RCC 7860 (cell line): ENCODE measurements around the gene PYGB.
A peak's percentile ranks its signal among the peaks of the same experiment; 100 is the strongest.

ENCODE experiments used
- DNase-seq: peaks from one replicate; pipeline ENCODE4 v3.0.0-alpha.2; 2015; ENCODE audit warnings: low spot score
- FAIRE-seq: peaks from 2 replicates; lab custom pipeline; 2012; peaks lifted over from hg19 to GRCh38; lab: Jason Lieb, UNC

Gene PYGB

DNA sequence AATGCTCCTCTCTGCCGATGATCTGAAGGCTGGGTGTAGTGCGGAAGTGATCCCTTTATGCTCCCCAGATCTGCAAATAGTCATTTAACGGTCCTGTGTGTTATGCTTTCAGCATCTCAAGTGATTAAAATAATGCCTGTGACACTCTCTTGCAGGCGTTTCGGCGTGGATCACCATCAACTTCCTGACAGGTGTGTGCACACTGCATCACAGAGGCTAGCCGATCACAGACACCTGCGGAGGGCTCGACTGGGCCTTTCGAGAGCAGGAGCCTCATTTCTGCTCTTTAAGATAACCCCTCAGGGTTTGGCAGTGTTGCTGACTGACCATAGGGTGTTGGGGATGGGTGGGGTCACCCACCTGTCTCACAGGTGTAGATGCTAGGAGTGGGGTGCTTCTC, 32.4 kb upstream of the PYGB start:
- DNase-seq (no peak), FAIRE-seq (no peak)

DNA sequence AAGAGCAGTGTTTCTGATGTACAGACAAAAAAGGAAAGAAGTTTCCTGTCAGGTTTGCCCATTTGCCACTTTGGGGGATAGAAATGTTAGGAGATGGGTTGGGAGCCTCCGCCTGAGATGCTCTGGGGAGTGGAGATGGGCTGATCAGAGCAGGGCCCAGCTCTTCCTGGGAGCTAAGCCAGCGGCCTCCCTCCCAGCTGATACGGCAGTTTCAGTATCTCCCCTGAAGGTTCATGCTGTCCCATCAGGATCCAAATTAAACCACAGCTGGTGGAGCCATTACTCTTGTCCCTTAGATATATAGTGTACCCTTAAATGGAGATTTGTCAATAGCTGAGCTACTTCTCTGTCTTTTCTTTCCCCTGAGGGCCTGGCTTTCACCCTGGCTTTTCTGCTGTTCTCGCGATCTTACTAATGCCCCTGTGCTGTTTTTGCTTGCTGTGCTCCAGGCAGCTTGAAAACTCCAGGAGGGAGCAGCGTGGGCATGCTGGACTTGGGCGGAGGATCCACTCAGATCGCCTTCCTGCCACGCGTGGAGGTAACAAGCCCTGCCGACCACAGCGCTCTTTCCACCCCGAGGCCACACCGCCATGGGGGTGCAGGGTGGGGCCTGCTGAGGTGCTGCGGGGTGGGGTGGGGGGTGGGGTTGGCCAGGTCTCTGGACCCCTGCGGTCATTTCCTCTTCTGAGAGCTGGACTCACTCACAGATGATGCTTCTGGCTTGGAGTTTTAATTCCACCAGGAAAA, 31.5 kb upstream of the PYGB start:
- DNase-seq (no peak), FAIRE-seq (no peak)

DNA sequence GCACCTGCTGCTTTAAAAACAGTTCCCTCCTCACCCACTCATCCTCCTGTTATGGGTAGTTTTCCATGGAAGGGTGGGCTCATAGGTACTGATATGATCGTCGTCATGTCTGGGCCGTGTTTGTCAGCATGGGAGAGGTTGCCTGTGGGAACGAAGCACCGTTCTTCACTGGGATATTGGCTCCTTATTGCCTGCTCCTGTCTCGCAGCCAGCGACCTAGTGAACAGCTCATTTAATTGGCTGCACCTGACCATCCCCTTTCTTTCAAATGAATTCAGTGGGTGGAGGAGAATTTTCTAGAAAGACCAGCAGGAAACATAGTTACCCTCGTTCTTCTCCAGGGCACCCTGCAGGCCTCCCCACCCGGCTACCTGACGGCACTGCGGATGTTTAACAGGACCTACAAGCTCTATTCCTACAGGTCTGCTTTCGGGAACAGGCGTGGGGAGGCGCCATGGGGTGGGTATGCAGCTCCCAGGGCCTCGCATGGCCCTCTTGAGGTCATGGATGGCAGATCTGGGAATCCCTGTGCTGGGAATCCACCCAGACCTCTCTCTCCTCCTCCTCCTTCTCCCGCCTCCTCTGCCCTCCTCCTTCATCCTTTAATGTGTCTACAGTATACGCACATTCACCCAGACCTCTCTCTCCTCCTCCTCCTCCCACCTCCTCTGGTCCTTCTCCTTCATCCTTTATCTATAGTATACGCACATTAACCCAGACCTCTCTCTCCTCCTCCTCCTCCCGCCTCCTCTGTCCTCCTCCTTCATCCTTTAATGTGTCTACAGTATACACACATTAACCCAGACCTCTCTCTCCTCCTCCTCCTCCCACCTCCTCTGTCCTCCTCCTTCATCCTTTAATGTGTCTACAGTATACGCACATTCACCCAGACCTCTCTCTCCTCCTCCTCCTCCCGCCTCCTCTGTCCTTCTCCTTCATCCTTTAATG, 30.4 kb upstream of the PYGB start:
- DNase-seq (no peak), FAIRE-seq (no peak)

DNA sequence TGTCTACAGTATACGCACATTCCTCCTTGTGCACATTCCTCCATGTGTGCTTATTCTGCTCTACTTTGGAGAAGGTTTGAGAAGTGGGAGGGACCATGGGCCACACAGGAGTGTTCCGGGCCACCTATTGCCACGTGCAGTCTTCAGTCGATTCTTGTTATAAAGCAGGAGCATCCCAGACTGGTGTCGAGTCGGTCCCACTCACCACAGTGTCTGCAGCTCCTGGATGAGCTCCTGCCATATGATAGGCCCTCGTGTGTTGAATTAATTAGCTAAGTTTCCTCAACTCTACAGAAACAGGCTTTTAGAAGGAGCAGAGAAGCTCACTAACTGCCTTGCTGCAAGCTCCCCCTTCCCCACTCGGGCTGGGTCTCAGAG, 29.8 kb upstream of the PYGB start:
- DNase-seq: no peak
- FAIRE-seq: no peak

DNA sequence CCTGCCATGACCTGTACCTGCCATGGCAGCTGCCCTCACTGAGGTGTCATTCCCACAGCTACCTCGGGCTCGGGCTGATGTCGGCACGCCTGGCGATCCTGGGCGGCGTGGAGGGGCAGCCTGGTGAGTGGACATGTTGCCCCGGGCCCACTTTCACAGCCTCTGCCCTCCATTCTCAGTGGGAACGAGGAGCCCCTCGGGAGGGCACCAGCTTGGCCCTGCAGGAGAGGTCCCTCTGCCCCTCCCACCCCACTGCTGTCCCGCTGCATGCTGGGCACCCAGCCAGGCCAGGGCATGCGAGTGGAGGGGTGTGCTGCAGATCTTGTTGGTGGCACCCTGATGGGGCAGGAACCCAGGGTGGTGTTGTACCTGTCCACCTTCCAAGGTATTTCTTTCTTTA, 29.4 kb upstream of the PYGB start:
- no peak for FAIRE-seq

DNA sequence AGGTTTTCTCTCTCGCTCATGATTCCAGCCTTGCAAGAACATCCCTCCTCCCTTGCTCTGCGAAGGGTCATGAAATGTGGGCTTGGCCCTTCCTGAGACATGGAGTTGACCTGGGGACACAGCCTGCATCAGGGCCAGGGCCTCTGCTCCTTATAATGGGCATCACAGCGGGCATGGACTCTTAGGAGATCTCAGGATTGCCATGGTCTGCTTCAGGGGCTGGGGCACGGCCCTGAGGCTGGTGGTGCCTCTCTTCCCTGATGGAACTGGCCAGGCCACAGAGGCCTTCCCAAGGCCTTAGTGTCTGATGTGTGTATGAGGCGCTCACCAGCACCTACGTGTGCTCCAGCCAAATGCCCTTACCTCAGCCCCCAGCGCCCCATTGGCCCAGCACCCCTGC, 28.5 kb upstream of the PYGB start:
- no peak for FAIRE-seq
- no peak for DNase-seq

More for the DNA sequence above, 29.4 kb upstream of the PYGB start:
- no peak for DNase-seq

DNA sequence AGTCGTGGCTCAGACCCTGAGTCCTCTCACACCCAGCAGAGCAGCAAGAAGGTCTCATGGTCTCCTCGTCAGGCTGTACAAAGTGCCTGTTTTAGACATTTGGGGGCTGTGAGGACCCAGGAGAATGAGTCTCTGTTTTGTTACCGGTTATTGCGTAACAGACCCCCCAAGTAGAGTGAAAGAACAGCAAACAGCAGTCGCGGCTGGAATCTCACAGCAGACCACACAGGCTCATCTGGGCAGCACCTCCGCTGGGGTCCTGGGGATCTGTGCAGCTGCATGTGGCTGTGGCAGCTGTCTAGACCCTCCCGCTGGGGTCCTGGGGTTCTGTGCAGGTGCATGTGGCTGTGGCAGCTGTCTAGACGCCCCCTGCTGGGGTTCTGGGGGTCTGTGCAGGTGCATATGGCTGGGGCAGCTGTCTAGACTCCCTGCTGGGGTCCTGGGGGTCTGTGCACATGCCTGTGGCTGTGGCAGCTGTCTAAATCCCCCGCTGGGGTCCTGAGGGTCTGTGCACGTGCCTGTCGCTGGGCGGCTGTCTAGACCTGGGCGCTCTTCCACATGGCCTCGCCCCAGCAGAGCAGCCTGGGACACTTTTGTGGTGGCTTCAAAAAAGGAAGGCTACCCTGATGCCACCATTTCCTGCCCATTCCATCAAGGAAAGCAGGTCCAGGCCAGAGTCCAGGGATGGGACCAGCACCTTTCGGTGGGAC, 27.7 kb upstream of the PYGB start:
- no peak for FAIRE-seq
- no peak for DNase-seq

DNA sequence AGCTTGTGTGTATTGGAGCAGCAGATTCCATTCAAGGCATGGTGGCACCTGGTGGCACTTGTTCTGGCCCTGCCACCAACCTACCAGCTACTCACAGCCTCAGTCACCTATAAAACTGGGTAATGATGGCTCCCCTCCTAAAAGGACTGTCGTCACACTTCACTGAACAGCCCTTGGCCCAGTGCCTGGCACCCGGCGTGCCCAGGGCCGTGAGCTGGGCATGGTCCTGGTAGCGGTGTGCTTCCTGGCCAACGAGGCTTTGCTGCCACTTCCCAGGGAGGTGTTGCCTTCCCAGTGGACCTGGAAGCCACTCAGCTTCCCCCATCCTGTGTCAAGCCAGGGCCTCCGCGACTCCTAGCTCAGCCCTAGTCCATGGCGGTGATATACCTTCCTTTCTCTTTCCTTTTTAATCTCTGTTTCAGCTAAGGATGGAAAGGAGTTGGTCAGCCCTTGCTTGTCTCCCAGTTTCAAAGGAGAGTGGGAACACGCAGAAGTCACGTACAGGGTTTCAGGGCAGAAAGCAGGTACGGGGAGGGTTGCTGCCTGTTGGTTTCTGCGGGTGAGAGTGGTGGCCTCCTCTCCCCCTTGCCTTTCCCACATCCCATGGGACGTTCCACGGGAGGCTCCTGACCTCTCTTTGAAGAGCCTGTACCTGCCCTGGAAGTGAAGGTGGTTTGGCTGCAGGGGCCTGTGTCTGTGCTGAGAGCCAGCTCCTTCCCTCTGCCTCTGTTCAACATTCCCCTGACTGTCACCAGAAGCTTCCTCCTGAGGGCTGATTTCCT, 26.9 kb upstream of the PYGB start:
- DNase-seq (peak; percentile 33), FAIRE-seq (no peak)

DNA sequence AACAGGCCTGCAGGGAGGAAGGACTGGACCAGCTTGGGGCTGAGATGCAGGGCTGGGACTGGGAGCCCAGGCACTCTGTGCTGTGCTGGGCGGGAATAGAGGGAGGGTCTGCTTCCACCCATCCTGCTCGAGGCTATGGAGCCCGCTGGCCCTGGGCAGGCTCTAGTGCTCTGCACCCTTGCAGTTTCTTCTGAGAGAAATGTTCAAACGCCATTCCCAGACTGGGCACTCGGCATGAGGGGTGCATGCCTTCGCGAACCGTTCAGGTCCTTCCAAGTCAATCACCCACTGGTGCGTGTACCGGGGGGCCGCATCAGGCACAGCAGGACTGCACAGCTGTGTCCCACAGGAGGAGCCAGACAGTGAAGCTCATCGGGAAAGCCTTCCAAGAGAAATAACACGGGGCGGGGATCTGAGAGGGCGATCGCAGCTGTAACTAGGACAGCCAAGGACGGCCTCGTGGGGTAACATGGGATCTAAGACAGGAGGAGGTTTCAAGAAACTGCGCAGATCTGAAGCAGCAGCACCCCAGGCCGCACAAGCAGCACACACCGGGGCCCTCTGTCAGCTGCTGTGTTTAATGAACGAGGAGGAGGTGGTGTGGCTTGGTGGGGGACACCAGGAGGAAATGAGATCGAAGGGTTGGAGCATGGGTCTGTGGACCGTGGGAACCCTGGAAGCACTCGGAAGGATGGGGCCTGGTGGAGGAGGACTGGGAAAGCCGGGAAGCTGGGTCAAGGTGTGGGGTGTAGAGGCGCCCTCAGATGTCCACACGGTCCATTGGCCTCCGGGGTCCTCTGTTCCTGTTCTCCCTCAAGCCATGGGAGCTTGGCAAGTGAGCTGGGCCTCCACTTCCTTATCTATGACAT, 26.1 kb upstream of the PYGB start:
- DNase-seq (no peak), FAIRE-seq (no peak)

DNA sequence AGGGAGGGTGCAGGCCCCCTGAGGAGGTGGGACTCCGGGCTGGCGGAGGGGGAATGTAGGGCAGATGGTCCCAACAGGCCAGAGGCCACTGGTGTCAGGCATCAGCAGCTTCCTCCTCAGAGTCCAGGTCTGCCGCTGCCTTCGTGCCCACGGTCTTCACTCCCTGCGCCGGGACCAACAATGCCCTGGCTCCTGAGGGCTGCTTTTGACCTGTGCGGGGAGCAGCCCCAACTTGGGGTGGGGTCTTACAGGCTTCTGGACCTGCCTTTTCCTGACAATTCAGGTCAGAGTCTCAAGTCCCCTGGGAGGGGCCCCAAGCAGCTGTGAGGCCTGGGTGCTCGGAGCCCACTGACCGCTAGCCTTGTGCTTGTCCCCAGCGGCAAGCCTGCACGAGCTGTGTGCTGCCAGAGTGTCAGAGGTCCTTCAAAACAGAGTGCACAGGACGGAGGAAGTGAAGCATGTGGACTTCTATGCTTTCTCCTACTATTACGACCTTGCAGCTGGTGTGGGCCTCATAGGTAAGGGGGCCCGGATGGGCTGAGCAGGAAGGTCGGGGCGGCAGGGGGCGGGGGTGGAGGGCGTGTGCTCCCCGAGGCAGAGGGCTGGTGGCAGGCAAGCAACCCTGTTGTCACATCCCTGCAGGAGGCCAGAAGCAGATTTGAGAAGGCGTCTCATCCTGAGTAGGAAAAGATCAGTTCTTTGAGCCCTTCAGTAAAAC, 25.3 kb upstream of the PYGB start:
- DNase-seq: no peak
- FAIRE-seq: no peak

DNA sequence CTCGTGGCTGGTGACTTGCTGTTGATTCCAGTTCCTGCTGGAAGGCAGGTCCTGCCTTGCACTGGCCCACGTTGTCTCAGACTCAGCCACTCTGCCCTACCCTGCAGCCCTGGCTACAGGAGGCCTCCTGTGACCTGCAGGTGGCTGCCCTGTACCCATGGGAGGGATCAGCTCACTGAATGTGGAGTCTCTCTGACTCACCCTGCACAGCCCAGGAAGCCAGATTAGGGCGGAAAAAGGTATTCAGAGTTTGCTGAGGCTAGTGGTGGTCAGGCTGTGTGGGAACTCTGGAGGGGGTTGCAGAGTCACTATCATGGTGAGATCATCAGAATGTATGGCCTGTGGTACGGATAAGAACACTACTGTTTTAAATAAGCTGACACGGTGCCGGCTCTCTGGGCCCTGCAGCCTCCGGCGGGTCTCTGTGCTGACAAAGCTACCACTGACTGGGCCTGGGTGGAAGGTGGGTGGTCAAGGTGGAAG, 24.7 kb upstream of the PYGB start:
- DNase-seq (peak; percentile 96), FAIRE-seq (peak; percentile 95)

DNA sequence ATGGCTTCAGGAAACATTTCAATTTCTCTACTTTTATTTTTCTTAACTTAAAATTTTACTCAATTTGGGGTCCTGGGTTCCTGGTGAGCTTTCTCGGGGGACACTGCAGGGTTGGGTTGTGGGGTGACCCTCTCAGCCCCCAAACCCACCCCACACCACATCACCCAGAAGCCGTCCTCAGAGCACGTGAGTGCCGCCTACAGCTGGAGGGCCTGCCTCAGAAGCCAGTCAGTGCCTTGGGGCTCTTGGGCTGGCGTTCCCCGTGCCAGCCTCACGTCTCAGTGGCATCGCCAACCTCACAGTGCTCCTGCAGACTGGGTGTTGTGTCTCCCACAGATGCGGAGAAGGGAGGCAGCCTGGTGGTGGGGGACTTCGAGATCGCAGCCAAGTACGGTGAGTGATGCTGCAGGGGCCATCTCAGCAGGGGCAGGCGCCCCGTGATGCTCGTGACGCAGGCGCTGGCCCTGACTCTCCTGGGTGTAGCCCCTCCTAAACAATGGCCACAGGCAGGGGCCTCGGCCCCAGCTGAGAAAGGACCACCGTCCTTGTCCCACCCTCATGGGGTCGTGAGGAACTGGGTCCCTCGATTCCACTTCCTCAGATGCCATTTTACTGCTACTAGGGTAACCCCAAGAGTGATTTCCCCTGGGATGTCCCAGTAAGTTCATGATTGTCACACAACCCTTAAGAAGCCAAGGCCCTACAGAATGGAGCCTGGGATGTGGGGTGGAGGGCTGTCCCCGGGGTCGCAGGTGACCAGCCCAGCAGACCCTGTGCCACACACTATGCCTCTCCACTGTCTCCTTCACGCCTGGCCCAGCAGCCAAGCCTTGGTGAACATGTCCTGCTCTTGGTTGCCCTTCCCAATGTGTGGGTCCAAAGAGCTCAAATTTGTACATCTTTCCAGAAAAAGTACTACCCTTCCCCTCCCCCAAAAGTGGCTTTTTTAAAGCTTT, 23.8 kb upstream of the PYGB start:
- FAIRE-seq: no peak
- no peak for DNase-seq

DNA sequence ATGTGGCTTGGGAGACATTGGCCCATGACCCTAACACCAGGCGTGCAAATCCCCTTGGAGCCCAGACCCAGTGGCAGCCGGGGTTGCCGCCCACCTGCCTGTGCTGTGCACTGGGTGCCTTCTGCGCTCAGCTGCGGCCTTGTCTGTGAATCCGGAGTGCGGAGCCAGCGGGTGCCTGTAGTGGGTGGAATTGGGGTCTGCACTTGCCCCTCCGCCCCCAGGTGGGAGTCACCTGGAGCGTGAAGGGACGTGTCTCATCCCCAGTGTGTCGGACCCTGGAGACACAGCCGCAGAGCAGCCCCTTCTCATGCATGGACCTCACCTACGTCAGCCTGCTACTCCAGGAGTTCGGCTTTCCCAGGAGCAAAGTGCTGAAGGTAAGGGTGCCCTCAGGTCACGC, 22.9 kb upstream of the PYGB start:
- DNase-seq: no peak
- FAIRE-seq: no peak

DNA sequence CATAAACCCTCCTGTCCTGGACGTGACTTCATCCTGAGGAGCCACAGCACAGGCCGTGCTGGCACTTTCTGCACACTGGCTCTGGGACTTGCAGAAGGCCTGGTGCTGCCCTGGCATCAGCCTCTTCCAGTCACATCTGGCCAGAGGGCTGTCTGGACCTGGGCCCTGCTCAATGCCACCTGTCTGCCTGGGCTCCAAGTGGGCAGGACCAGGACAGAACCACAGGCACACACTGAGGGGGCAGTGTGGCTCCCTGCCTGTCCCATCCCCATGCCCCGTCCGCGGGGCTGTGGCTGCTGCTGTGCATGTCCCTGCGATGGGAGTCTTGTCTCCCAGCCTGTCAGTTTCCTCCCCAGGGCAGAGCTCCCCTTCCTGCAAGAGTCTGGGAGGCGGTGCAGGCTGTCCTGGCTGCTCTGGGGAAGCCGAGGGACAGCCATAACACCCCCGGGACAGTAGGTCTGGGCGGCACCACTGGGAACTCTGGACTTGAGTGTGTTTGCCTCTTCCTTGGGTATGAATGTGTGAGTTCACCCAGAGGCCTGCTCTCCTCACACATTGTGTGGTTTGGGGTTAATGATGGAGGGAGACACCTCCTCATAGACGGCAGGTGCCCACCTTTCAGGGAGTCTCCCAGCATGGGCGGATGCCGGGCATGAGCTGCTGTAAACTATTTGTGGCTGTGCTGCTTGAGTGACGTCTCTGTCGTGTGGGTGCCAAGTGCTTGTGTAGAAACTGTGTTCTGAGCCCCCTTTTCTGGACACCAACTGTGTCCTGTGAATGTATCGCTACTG, 22.0 kb upstream of the PYGB start:
- DNase-seq (no peak), FAIRE-seq (no peak)

DNA sequence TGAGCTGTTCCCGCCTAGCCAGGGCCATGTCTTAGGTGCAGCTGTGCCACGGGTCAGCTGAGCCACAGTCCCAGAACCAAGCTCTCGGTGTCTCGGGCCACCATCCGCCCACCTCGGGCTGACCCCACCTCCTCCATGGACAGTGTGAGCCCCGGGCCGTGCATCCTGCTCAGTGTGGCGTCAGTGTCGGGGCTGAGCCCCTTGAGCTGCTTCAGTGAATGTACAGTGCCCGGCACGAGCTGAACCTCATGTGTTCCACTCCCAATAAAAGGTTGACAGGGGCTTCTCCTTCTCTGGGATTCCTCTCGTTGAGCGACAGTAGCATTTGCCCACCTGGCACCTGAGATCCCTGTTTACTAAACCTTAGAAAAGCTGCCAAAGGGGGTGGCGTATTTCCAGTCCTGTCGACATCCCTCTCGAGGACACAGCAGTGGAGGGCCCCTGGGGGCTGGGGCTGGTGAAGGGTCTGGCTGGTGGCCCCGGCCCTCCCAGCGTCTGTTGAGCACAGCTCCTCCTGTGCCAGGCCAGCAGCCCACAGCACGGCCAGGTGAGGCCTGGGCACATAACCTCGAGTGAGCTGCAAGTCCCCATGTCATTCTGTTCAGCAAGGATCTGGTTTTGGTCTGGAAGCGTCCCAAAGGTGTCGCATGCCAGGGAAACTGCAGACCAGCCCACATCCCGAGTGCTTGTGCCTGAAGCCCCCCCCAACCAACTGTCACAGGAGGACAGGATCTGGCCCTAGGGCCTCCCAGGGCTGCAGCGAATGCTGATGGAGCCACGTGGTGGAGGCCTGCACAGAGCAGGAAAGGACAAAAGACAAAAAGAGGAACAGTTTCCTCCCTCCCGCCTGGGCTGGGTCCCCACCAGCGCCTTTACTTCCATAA, 21.2 kb upstream of the PYGB start:
- FAIRE-seq: no peak
- DNase-seq: no peak

DNA sequence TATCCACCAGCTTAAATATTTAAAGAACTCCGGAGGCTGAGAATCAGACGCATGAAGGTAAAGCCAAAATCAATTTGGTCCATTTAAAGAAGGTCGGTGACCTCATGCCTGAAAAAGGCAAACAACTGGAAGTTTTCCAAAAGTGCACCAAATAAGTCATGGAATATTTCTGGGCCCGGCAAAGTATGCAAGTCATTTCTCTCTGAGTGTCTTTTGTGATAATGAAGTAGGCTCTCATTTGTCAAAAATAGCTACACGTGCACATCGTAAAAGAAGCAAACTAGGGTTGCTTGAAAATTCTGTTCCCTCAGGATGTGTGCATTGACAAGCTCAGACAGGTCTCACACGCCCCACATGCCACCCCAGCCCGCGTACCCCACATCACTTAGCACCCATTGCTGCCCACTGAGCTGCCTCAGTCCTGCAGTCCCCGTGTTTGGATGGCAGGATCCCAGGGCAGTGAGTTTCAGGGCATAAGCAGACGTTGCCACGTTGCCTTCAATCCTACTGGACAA, 20.5 kb upstream of the PYGB start:
- FAIRE-seq (no peak), DNase-seq (no peak)
